CD4-positive, alpha-beta T cell (primary cell): ENCODE results near the gene SLC23A1. TPM values are rescaled to one million over a fixed set of nuclear protein-coding genes. Genes with fewer than 3 reads are reported as not detected.

Experiments
- ATAC-seq: fragments of 200-7000 bp; cut with Tn5 transposase; one replicate; pipeline ENCODE4 v1.10.0; 2022; ENCODE audit warnings: mild to moderate bottlenecking; ENCODE audit not compliant: poor library complexity
- CTCF ChIA-PET: fragments of 350-600 bp; sonication (Branson Sonifier 250); formaldehyde crosslinking; loops from one replicate; lab custom pipeline; 2021; ENCODE audit warnings: antibody characterized with exemption, inconsistent platforms; lab: Charles Lee
- POLR2A ChIA-PET: fragments of 350-600 bp; sonication (Branson Sonifier 250); formaldehyde crosslinking; loops from one replicate; lab custom pipeline; 2021; ENCODE audit warnings: antibody characterized with exemption, inconsistent platforms; lab: Charles Lee
- DNase-seq, 14 experiments: peaks; one replicate each; pipeline ENCODE4 v3.0.0-alpha.2; 2013 to 2020; ENCODE audit warnings: mixed read lengths in 2 of 14
- H3K27ac ChIP-seq, 2 donors: one replicate each; pipeline versions ENCODE4 v1.5.1 to v1.7.0; 2013; ENCODE audit warnings: low read length in 2 of 2, low read depth in 1 of 2, mild to moderate bottlenecking in 1 of 2
- H3K27me3 ChIP-seq, 2 experiments: 1 replicate in 1 of 2; 2 replicates in 1 of 2; pipeline versions ENCODE4 v1.6.1 to v1.7.0; 2013; ENCODE audit warnings: low read length in 2 of 2, control low read depth in 1 of 2, mild to moderate bottlenecking in 1 of 2, moderate library complexity in 1 of 2; ENCODE audit not compliant: insufficient read depth in 2 of 2, control insufficient read depth in 1 of 2
- H3K36me3 ChIP-seq: one replicate; pipeline ENCODE4 v1.6.1; 2013; ENCODE audit warnings: low read length, control low read depth; ENCODE audit not compliant: insufficient read depth
- H3K4me1 ChIP-seq: one replicate; pipeline ENCODE4 v1.6.1; 2013; ENCODE audit warnings: low read length, control low read depth; ENCODE audit not compliant: insufficient read depth
- H3K4me3 ChIP-seq: one replicate; pipeline ENCODE4 v1.5.1; 2013; ENCODE audit warnings: mild to moderate bottlenecking, low read length, moderate library complexity
- H3K9me3 ChIP-seq, 2 experiments: 1 replicate in 1 of 2; 2 replicates in 1 of 2; pipeline versions ENCODE4 v1.6.1 to v1.7.0; 2013; ENCODE audit warnings: low read length in 2 of 2, mild to moderate bottlenecking in 2 of 2, control low read depth in 1 of 2, moderate library complexity in 1 of 2; ENCODE audit not compliant: control insufficient read depth in 1 of 2, insufficient read depth in 1 of 2
- H3K27ac Mint-ChIP-seq: one replicate; pipeline ENCODE4 v1.8.0; 2020; ENCODE audit warnings: mixed read lengths
- H3K27me3 Mint-ChIP-seq: one replicate; pipeline ENCODE4 v1.8.0; 2021; ENCODE audit warnings: mixed read lengths
- H3K36me3 Mint-ChIP-seq: one replicate; pipeline ENCODE4 v1.8.0; 2021; ENCODE audit warnings: low read depth, mixed read lengths
- H3K4me1 Mint-ChIP-seq: one replicate; pipeline ENCODE4 v1.8.0; 2021; ENCODE audit warnings: low read depth, mixed read lengths
- H3K4me3 Mint-ChIP-seq: one replicate; pipeline ENCODE4 v1.8.0; 2020; ENCODE audit warnings: mild to moderate bottlenecking, mixed read lengths
- H3K9me3 Mint-ChIP-seq: one replicate; pipeline ENCODE4 v1.8.0; 2020; ENCODE audit warnings: mixed read lengths
- intact Hi-C, 2 experiments: fragments of 100-400 bp; cut with DNase I in 1 of 2; cut with micrococcal nuclease in 1 of 2; formaldehyde crosslinking; loops; one replicate each; pipeline versions ENCODE4 v1.15.1 to v1.9.0; 2023 to 2025; cut with DNase I, micrococcal nuclease
- total RNA-seq, 174 experiments: library from RNA in 2 of 174; stranded (reverse) in 2 of 174; gene quantifications; one replicate each; pipeline ENCODE4 v1.2.3 and lab custom pipeline; 2021 to 2026
- TF ChIP-seq, protein P1 (sequence below): fragments of 200-600 bp; IDR thresholded peaks from one replicate; pipeline ENCODE4 v1.8.0; 2022; ENCODE audit warnings: antibody characterized with exemption, mild to moderate bottlenecking

SLC23A1 gene
- total RNA-seq, 2 experiments from 2014 or later = not detected

DNA sequence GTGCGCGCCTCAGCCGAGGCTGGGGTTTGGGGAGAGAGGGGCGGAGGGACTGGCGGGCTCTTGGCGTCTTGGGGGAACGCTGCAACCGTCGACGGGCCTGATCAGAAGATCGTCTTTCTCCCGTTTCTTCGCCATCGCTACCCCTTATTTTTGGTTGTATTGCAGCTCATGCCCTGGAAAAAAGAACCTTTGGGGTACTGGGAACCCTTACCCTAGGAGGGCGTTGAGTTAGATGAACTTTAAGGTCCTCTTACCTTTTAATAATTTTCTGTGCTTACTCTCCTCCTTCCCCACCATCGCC is 40.7 kb downstream of the SLC23A1 start:
- CTCF ChIA-PET = interaction anchor here (1.0 to 1.9 kb wide), 16 partner anchors 10 to 990 kb away, joined by 3 to 12 read pairs (median 4); partner anchors contain the start of genes KDM3B and MATR3
- Histone ChIP-seq H3K36me3 (peaks cover 6% of the 10 kb centered on the region), H3K4me3 (peak overlapping the region; percentile 94), H3K27ac (peak overlapping the region; percentile 100), H3K27me3 (no peaks in the 10 kb centered on the region), H3K9me3 (no peaks in the 10 kb centered on the region), H3K4me1 (peaks cover 32% of the 10 kb centered on the region)
- DNase-seq = peak in 7 of 14 experiments; percentile 65 to 82 (median 72)
- intact Hi-C loops = loop anchor here (2.0 to 5.0 kb wide), 6 partner anchors 45 to 765 kb away; partner anchors contain the start of genes HSPA9 (in 1 of the 2), MZB1 (in 1 of the 2) and UBE2D2 (in 1 of the 2)
- Mint-ChIP-seq H3K9me3 (no peaks in the 10 kb centered on the region), H3K27me3 (no peaks in the 10 kb centered on the region), H3K4me3 (peak overlapping the region; percentile 96), H3K4me1 (peaks cover 68% of the 10 kb centered on the region), H3K27ac (peak overlapping the region; percentile 95), H3K36me3 (peaks cover 50% of the 10 kb centered on the region)
- TF ChIP-seq, protein P1, sequence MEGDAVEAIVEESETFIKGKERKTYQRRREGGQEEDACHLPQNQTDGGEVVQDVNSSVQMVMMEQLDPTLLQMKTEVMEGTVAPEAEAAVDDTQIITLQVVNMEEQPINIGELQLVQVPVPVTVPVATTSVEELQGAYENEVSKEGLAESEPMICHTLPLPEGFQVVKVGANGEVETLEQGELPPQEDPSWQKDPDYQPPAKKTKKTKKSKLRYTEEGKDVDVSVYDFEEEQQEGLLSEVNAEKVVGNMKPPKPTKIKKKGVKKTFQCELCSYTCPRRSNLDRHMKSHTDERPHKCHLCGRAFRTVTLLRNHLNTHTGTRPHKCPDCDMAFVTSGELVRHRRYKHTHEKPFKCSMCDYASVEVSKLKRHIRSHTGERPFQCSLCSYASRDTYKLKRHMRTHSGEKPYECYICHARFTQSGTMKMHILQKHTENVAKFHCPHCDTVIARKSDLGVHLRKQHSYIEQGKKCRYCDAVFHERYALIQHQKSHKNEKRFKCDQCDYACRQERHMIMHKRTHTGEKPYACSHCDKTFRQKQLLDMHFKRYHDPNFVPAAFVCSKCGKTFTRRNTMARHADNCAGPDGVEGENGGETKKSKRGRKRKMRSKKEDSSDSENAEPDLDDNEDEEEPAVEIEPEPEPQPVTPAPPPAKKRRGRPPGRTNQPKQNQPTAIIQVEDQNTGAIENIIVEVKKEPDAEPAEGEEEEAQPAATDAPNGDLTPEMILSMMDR = no peak
- POLR2A ChIA-PET = interaction anchor here (0.6 to 3.8 kb wide), 39 partner anchors 10 to 990 kb away, joined by 3 to 149 read pairs (median 6); partner anchors contain the start of genes DNAJC18, ETF1, HSPA9 and KDM3B
- ATAC-seq = no peak

DNA sequence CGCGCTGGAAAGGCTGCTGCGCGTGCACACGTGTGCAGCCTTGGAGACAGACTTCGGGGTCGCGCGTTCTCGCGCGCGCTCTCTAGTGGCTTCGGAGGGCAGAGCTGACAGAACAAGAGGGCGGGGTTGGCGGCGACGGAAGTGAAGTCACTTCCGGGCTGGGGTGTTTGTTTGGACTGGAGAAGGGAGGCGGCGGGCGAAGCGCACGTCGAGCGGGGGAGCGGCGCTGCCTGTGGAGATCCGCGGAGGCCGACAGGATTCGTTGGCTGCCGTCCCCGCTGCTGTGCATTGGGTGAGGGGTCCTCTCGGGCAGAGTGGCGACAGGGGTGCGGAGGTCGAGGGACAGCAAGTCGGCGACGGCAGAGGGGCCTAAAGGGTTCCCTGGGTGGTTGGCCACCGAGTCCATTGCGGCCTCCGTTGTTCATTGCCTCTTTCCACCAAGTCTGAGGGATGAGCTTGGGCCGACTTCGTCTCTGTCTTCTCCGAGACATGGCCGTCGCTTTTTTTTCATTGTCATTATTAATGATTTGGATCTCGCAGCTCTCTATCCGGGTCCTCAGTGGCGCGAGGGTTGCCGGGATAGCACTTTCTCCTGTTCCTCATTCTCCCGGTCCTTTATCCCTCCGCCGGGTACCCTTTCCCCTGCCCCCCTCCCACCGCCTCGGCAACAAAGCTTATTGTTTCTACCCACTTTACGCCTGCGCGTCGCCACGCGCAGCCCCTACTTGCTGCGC is 41.2 kb downstream of the SLC23A1 start, which contains the start of gene PAIP2:
TSS of gene PAIP2 (plus strand) at position 166 of the 734 bp plus-strand sequence. CDS start 21,931 bp downstream, outside the sequence.
- DNase-seq (peak; percentile 95 to 99 (median 97)), ATAC-seq (peak; percentile 82)
- Mint-ChIP-seq H3K4me1 (peaks cover 65% of the 10 kb centered on the region), H3K36me3 (peaks cover 45% of the 10 kb centered on the region), H3K9me3 (no peaks in the 10 kb centered on the region), H3K4me3 (peak within 1 kb of the TSS; percentile 96), H3K27ac (peak within 1 kb of the TSS; percentile 95), H3K27me3 (no peaks in the 10 kb centered on the region)
- Histone ChIP-seq H3K4me3 (peak within 1 kb of the TSS; percentile 94), H3K27ac (peak within 1 kb of the TSS; percentile 100), H3K4me1 (peaks cover 34% of the 10 kb centered on the region), H3K36me3 (peaks cover 5% of the 10 kb centered on the region), H3K27me3 (no peaks in the 10 kb centered on the region), H3K9me3 (no peaks in the 10 kb centered on the region)
- TF ChIP-seq, protein P1 = peak; percentile 7
- intact Hi-C loops = loop anchor here (1.0 to 5.0 kb wide), 9 partner anchors 15 to 765 kb away; partner anchors contain the start of genes HSPA9 (in 1 of the 2), MATR3 (in 1 of the 2), MZB1 (in 1 of the 2) and UBE2D2 (in 1 of the 2)
- POLR2A ChIA-PET = interaction anchor here (0.6 to 3.8 kb wide), 46 partner anchors 10 to 1588 kb away, joined by 3 to 149 read pairs (median 5); partner anchors contain the start of genes DNAJC18, ETF1, FAM53C and HSPA9
- CTCF ChIA-PET = interaction anchor here (0.6 to 1.9 kb wide), 25 partner anchors 8 to 990 kb away, joined by 3 to 12 read pairs (median 4); partner anchors contain the start of genes KDM3B, MATR3 and SPATA24

DNA sequence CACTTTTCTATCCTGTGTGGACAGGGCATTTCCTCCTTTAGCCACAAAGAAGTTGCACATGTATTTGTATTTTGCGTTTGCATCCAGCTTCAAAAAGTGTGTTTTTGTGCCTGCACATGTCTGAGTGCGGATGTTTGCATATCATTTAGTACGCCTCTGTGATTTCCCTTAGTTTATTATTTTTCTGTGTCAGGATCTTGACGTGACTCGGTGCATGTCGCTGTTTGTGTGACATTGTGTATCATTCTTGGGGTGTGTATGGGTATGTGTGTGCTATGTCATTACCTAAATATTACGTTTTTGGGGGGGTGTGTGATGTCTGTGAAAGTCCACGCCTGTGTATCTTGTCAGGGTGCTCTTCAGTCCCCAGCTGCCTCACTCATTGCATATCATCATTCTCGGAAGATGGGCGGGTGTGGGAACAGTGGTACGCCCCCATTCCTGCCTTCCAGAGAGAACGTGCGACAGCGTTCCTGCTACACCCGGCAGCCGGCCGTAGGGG is 41.9 kb downstream of the SLC23A1 start:
- ATAC-seq (no peak), DNase-seq (peak in 1 of 14 experiments; percentile 6)
- H3K36me3 ChIP-seq = peaks cover 3% of the 10 kb centered on the region
- H3K4me3 ChIP-seq = peak overlapping the region; percentile 94
- no peaks in the 10 kb centered on the region for H3K27me3 ChIP-seq
- peaks cover 42% of the 10 kb centered on the region for H3K36me3 Mint-ChIP-seq
- H3K27ac Mint-ChIP-seq = peak overlapping the region; percentile 95
- H3K4me3 Mint-ChIP-seq = peak overlapping the region; percentile 96
- POLR2A ChIA-PET = interaction anchor here (0.7 to 3.8 kb wide), 31 partner anchors 9 to 1588 kb away, joined by 3 to 149 read pairs (median 7); partner anchors contain the start of genes DNAJC18, ETF1, FAM53C and HSPA9
- H3K9me3 ChIP-seq = no peaks in the 10 kb centered on the region
- H3K4me1 Mint-ChIP-seq = peaks cover 66% of the 10 kb centered on the region
- no peaks in the 10 kb centered on the region for H3K9me3 Mint-ChIP-seq
- CTCF ChIA-PET = interaction anchor here (0.6 to 1.9 kb wide), 20 partner anchors 9 to 989 kb away, joined by 3 to 12 read pairs (median 4); partner anchors contain the start of genes KDM3B, MATR3 and SPATA24
- H3K27ac ChIP-seq = peak overlapping the region; percentile 100
- peaks cover 31% of the 10 kb centered on the region for H3K4me1 ChIP-seq
- TF ChIP-seq, protein P1 = peak; percentile 70
- intact Hi-C loops = loop anchor here (1.0 to 5.0 kb wide), 8 partner anchors 14 to 764 kb away; partner anchors contain the start of genes HSPA9 (in 1 of the 2), MATR3 (in 1 of the 2), MZB1 (in 1 of the 2) and UBE2D2 (in 1 of the 2)
- H3K27me3 Mint-ChIP-seq = no peaks in the 10 kb centered on the region
